Endodermal cell (in vitro differentiated cells): Measurements from ENCODE around the gene ZNF655. TPM values are rescaled to one million over a fixed set of nuclear protein-coding genes. Genes with fewer than 3 reads are reported as not detected.

Experiments
- DNase-seq: peaks from one replicate; pipeline ENCODE4 v3.0.0-alpha.2; 2017
- H3K27ac ChIP-seq: 2 replicates; pipeline ENCODE4 v1.5.1; 2013; ENCODE audit warnings: mild to moderate bottlenecking, low read depth, low read length, moderate library complexity
- H3K27me3 ChIP-seq: 2 replicates; pipeline ENCODE4 v1.6.1; 2013; ENCODE audit warnings: mild to moderate bottlenecking, low read length, moderate library complexity; ENCODE audit not compliant: insufficient read depth, control insufficient read depth, poor library complexity, severe bottlenecking
- H3K36me3 ChIP-seq: 2 replicates; pipeline ENCODE4 v1.7.0; 2013; ENCODE audit warnings: mild to moderate bottlenecking, low read length, moderate library complexity; ENCODE audit not compliant: control insufficient read depth, insufficient read depth
- H3K4me1 ChIP-seq: one replicate; pipeline ENCODE4 v1.7.0; 2013; ENCODE audit warnings: low read length; ENCODE audit not compliant: control insufficient read depth, insufficient read depth
- H3K4me3 ChIP-seq: 2 replicates; pipeline ENCODE4 v1.5.1; 2013; ENCODE audit warnings: mild to moderate bottlenecking, low read length, moderate library complexity
- H3K9ac ChIP-seq: 2 replicates; pipeline ENCODE4 v1.6.1; 2013; ENCODE audit warnings: mild to moderate bottlenecking, low read length, moderate library complexity; ENCODE audit not compliant: poor library complexity, severe bottlenecking; ENCODE audit errors: extremely low read depth
- H3K9me3 ChIP-seq: 2 replicates; pipeline ENCODE4 v1.6.1; 2013; ENCODE audit warnings: mild to moderate bottlenecking, low read length, moderate library complexity; ENCODE audit not compliant: control insufficient read depth
- H3K27ac Mint-ChIP-seq: 2 replicates; pipeline ENCODE4 v1.8.0; 2020; ENCODE audit warnings: mixed read lengths
- H3K27me3 Mint-ChIP-seq: 2 replicates; pipeline ENCODE4 v1.8.0; 2021; ENCODE audit warnings: mild to moderate bottlenecking, mixed read lengths; ENCODE audit not compliant: insufficient read depth
- H3K36me3 Mint-ChIP-seq: 2 replicates; pipeline ENCODE4 v1.8.0; 2020; ENCODE audit warnings: low read depth, mixed read lengths
- H3K4me1 Mint-ChIP-seq: 2 replicates; pipeline ENCODE4 v1.8.0; 2020; ENCODE audit warnings: mixed read lengths
- H3K4me3 Mint-ChIP-seq: 2 replicates; pipeline ENCODE4 v1.8.0; 2020; ENCODE audit warnings: mild to moderate bottlenecking, moderate library complexity, mixed read lengths
- H3K9me3 Mint-ChIP-seq: 2 replicates; pipeline ENCODE4 v1.8.0; 2020; ENCODE audit warnings: mild to moderate bottlenecking, mixed read lengths
- WGBS, 2 experiments: methylation state at CpG; one replicate each; pipeline versions ENCODE4 v1.1.5 to v1.1.7; 2013; ENCODE audit warnings: missing lambda C conversion rate in 2 of 2, mixed read lengths in 1 of 2; ENCODE audit not compliant: insufficient coverage in 1 of 2, insufficient read length in 1 of 2; 5-methylcytosine and 5-hydroxymethylcytosine counted together
- total RNA-seq, 2 donors: library from RNA; stranded (reverse); fragmentation: NEBNext Ultra II Directional in 1 of 2; extraction: Animal tissue kit (Norgen Biotek cat#: 25700) in 1 of 2; gene quantifications; 2 replicates in 1 of 2; 3 replicates in 1 of 2; pipeline ENCODE4 v1.2.1, GENCODE V29; 2021
- TF ChIP-seq, protein P1 (sequence below): fragments of 200-600 bp; sonication (generic); conservative IDR thresholded peaks from 2 replicates; pipeline ENCODE4 v1.5.0; 2021; ENCODE audit warnings: antibody characterized with exemption, mild to moderate bottlenecking

ZNF655 gene
- total RNA-seq, 2 donors from 2014 or later, result 57.0 to 58.2 TPM

DNA sequence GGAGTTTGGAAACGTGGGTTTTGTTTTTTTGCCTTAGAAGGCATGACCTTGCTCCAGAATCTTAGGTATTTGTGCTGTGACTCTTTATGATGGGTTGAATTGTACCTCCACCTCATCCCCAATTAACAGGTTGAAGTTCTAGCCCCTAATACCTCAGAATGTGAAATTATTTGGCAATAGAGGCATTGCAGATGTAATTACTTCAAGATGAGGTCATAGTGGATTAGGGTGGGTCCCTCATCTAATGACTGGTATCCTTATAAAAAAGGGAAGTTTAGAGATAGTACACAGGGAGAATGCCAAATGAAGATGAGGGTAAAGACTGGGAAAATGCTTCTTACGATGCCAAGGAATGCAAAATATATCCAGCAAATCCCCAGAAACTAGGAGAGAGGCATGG is 3.5 kb upstream of the ZNF655 start:
- Mint-ChIP-seq H3K4me1 (peaks cover 10% of the 10 kb centered on the region), H3K4me3 (no peak overlapping the region), H3K27me3 (no peaks in the 10 kb centered on the region), H3K27ac (no peak overlapping the region), H3K36me3 (peaks cover 13% of the 10 kb centered on the region), H3K9me3 (peaks cover 9% of the 10 kb centered on the region)
- DNase-seq, result no peak
- Histone ChIP-seq H3K27ac (no peak overlapping the region), H3K4me3 (no peak overlapping the region), H3K36me3 (peaks cover 20% of the 10 kb centered on the region), H3K27me3 (no peaks in the 10 kb centered on the region), H3K9ac (no peak overlapping the region), H3K9me3 (no peaks in the 10 kb centered on the region), H3K4me1 (no peaks in the 10 kb centered on the region)
- WGBS, 2 experiments, result 84 to 100% methylated on average over 1 to 2 of the region's 2 CpGs
- TF ChIP-seq, protein P1, sequence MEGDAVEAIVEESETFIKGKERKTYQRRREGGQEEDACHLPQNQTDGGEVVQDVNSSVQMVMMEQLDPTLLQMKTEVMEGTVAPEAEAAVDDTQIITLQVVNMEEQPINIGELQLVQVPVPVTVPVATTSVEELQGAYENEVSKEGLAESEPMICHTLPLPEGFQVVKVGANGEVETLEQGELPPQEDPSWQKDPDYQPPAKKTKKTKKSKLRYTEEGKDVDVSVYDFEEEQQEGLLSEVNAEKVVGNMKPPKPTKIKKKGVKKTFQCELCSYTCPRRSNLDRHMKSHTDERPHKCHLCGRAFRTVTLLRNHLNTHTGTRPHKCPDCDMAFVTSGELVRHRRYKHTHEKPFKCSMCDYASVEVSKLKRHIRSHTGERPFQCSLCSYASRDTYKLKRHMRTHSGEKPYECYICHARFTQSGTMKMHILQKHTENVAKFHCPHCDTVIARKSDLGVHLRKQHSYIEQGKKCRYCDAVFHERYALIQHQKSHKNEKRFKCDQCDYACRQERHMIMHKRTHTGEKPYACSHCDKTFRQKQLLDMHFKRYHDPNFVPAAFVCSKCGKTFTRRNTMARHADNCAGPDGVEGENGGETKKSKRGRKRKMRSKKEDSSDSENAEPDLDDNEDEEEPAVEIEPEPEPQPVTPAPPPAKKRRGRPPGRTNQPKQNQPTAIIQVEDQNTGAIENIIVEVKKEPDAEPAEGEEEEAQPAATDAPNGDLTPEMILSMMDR, result no peak

DNA sequence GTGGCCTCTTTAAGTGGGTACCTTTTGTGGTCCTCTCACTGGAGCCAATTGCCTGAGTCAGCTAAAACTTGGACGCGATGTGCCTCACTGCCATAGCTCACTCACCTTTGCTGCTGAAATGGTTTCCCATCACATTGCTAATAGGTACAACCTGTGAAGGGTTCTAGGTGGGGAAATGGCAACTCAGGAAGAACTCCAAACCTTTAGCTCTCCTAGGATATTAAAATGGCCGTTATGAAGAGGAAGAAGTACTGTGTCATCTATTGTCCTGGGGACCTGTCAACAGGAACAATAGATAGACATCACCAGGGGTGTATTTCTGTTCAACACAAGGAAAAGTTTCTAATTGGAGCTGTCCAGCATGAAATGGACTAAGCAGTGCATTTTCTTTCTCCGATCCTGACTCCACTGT is 1.2 kb upstream of the ZNF655 start:
- Mint-ChIP-seq H3K36me3 (peaks cover 24% of the 10 kb centered on the region), H3K4me1 (peaks cover 10% of the 10 kb centered on the region), H3K27ac (no peak overlapping the region), H3K4me3 (peak overlapping the region; percentile 99), H3K27me3 (no peaks in the 10 kb centered on the region), H3K9me3 (no peaks in the 10 kb centered on the region)
- H3K9me3 ChIP-seq, result no peaks in the 10 kb centered on the region
- 91 to 93% methylated on average over 3 to 4 of the region's 4 CpGs for WGBS, 2 experiments
- H3K9ac ChIP-seq, result peak overlapping the region; percentile 98
- peaks cover 40% of the 10 kb centered on the region for H3K36me3 ChIP-seq
- peak overlapping the region; percentile 99 for H3K4me3 ChIP-seq
- no peak for DNase-seq
- no peaks in the 10 kb centered on the region for H3K27me3 ChIP-seq
- no peaks in the 10 kb centered on the region for H3K4me1 ChIP-seq
- TF ChIP-seq, protein P1, result no peak
- H3K27ac ChIP-seq, result no peak overlapping the region

- WGBS, 2 experiments, result 1 to 4% methylated on average over 6 to 17 of the region's 17 CpGs
- peak overlapping the region; percentile 98 for H3K9ac ChIP-seq
- no peaks in the 10 kb centered on the region for H3K27me3 ChIP-seq
- peaks cover 47% of the 10 kb centered on the region for H3K36me3 ChIP-seq
- Mint-ChIP-seq H3K27ac (peak overlapping the region; percentile 90), H3K36me3 (peaks cover 32% of the 10 kb centered on the region), H3K4me1 (peaks cover 14% of the 10 kb centered on the region), H3K9me3 (no peaks in the 10 kb centered on the region), H3K4me3 (peak overlapping the region; percentile 99), H3K27me3 (no peaks in the 10 kb centered on the region)
- DNase-seq, result no peak
- no peaks in the 10 kb centered on the region for H3K4me1 ChIP-seq
- peak overlapping the region; percentile 99 for H3K4me3 ChIP-seq
- peak overlapping the region; percentile 93 for H3K27ac ChIP-seq
- H3K9me3 ChIP-seq, result no peaks in the 10 kb centered on the region
- TF ChIP-seq, protein P1, result no peak
These were observed 519 bp upstream of the ZNF655 start for GRCh38 chr7:99557940-99558305.
